Hepatocyte (in vitro differentiated cells): Measurements from ENCODE around the gene ARHGAP21. TPM values are rescaled to one million over a fixed set of nuclear protein-coding genes. Genes with fewer than 3 reads are reported as not detected.

Experiments
- DNase-seq: peaks from one replicate; pipeline ENCODE4 v3.0.0-alpha.2; 2016; ENCODE audit warnings: low spot score
- H2AFZ ChIP-seq: fragments of 200-600 bp; sonication (generic); 2 replicates; pipeline ENCODE4 v1.6.0; 2016; ENCODE audit warnings: antibody characterized with exemption, mild to moderate bottlenecking
- H3K27ac ChIP-seq: fragments of 200-600 bp; sonication (generic); 2 replicates; pipeline ENCODE4 v1.5.1; 2016; ENCODE audit warnings: mild to moderate bottlenecking
- H3K27me3 ChIP-seq: fragments of 200-600 bp; sonication (generic); 2 replicates; pipeline ENCODE4 v1.6.1; 2016
- H3K36me3 ChIP-seq: fragments of 200-600 bp; sonication (generic); replicated peaks from 2 replicates; pipeline ENCODE4 v1.5.1; 2016; ENCODE audit warnings: low read depth; ENCODE audit not compliant: insufficient read depth
- H3K4me1 ChIP-seq: fragments of 200-600 bp; sonication (generic); 2 replicates; pipeline ENCODE4 v1.5.1; 2016; ENCODE audit warnings: mild to moderate bottlenecking, moderate library complexity; ENCODE audit not compliant: insufficient read depth
- H3K4me2 ChIP-seq: fragments of 200-600 bp; sonication (generic); 2 replicates; pipeline ENCODE4 v1.6.0; 2016
- H3K4me3 ChIP-seq: fragments of 200-600 bp; sonication (generic); 2 replicates; pipeline ENCODE4 v1.5.1; 2016; ENCODE audit warnings: mild to moderate bottlenecking
- H3K79me2 ChIP-seq: fragments of 200-600 bp; sonication (generic); 2 replicates; pipeline ENCODE4 v1.6.0; 2017; ENCODE audit warnings: mild to moderate bottlenecking
- H3K9me2 ChIP-seq: fragments of 200-600 bp; sonication (generic); replicated peaks from 2 replicates; pipeline ENCODE4 v1.6.0; 2017; ENCODE audit warnings: mild to moderate bottlenecking; ENCODE audit not compliant: insufficient read depth
- H3K9me3 ChIP-seq: fragments of 200-600 bp; sonication (generic); 2 replicates; pipeline ENCODE4 v1.5.1; 2016; ENCODE audit warnings: low read depth, mild to moderate bottlenecking
- H4K20me1 ChIP-seq: fragments of 200-600 bp; sonication (generic); 2 replicates; pipeline ENCODE4 v1.6.0; 2016; ENCODE audit warnings: mild to moderate bottlenecking; ENCODE audit not compliant: insufficient read depth, poor library complexity, severe bottlenecking
- EZH2 ChIP-seq: fragments of 200-600 bp; sonication (generic); IDR thresholded peaks from 2 replicates; pipeline ENCODE4 v1.6.1; 2016; ENCODE audit warnings: antibody characterized with exemption, mild to moderate bottlenecking, borderline replicate concordance
- EZH2phosphoT487 ChIP-seq: fragments of 200-600 bp; sonication (generic); IDR thresholded peaks from one replicate; pipeline ENCODE4 v1.6.1; 2018; ENCODE audit warnings: antibody characterized with exemption, mild to moderate bottlenecking, low read depth, moderate library complexity; ENCODE audit not compliant: unreplicated experiment, severe bottlenecking
- WGBS: methylation state at CpG from one replicate; pipeline ENCODE4 v1.1.6; 2016; ENCODE audit warnings: low lambda C conversion rate; ENCODE audit errors: missing lambda C conversion rate; 5-methylcytosine and 5-hydroxymethylcytosine counted together
- polyA plus RNA-seq: library from polyadenylated mRNA; unstranded; fragments of >200 nt; fragmentation: Nextera tagmentation; extraction: Ambion mirVana; gene quantifications from 2 replicates; pipeline ENCODE4 v1.2.1, GENCODE V29; 2016
- small RNA-seq: library from RNA; depleted of rRNA; stranded (forward); fragments of <200 nt; gene quantifications from one replicate; pipeline ENCODE3, GENCODE V24; 2014
- total RNA-seq: library from RNA; depleted of rRNA; stranded (reverse); fragments of >200 nt; gene quantifications from 2 replicates; pipeline ENCODE4 v1.2.3, GENCODE V29; 2014
- TF ChIP-seq, protein P1 (sequence below): fragments of 200-600 bp; sonication (generic); IDR thresholded peaks from 2 replicates; pipeline ENCODE4 v1.5.1; 2016; ENCODE audit warnings: antibody characterized with exemption, mild to moderate bottlenecking; ENCODE audit not compliant: poor library complexity

Gene ARHGAP21
- total and polyA plus RNA-seq, 2 experiments from 2014 or later, result 15.1 to 70.2 TPM

DNA sequence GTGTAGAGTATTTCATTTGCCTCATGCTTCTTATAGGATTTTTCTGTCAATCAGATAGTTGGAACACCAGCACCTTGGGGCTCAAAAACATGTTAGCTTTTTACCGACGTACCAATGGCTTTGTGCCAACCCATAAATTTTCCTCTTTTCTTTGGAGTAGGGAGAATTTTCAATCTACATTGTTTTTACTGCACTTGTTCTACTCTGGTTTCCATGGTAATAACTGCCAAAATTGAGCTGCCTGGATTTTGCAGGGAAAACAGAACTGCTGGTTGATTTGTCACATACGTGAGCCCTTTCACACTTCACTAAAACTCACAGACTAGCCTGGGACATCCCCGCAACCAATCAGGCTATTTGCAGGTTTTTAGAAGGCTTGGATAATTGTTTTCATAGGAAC is 189.7 kb downstream of the ARHGAP21 start:
- Histone ChIP-seq H3K79me2 (no peaks in the 10 kb centered on the region), H3K4me1 (peaks cover 6% of the 10 kb centered on the region), H3K4me3 (no peak overlapping the region), H2AFZ (no peak overlapping the region), H3K27ac (no peak overlapping the region), H3K36me3 (peaks cover 11% of the 10 kb centered on the region), H3K27me3 (no peaks in the 10 kb centered on the region), H3K9me3 (no peaks in the 10 kb centered on the region), H3K9me2 (no peaks in the 10 kb centered on the region), H3K4me2 (no peak overlapping the region), H4K20me1 (no peaks in the 10 kb centered on the region)
- TF ChIP-seq, protein P1, sequence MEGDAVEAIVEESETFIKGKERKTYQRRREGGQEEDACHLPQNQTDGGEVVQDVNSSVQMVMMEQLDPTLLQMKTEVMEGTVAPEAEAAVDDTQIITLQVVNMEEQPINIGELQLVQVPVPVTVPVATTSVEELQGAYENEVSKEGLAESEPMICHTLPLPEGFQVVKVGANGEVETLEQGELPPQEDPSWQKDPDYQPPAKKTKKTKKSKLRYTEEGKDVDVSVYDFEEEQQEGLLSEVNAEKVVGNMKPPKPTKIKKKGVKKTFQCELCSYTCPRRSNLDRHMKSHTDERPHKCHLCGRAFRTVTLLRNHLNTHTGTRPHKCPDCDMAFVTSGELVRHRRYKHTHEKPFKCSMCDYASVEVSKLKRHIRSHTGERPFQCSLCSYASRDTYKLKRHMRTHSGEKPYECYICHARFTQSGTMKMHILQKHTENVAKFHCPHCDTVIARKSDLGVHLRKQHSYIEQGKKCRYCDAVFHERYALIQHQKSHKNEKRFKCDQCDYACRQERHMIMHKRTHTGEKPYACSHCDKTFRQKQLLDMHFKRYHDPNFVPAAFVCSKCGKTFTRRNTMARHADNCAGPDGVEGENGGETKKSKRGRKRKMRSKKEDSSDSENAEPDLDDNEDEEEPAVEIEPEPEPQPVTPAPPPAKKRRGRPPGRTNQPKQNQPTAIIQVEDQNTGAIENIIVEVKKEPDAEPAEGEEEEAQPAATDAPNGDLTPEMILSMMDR, result no peak
- TF ChIP-seq EZH2phosphoT487, result no peak
- no peak for TF ChIP-seq EZH2
- 83% methylated on average over 4 of the region's 4 CpGs for WGBS
- DNase-seq, result no peak

Small RNA genes lying within 50 kb of the gene (small RNA-seq; reads per million reads assigned to genes)
- gene RNA5SP305, result not detected

Other genes starting within 250 kb of the ARHGAP21 start
- gene PRTFDC1, start 228.7 kb upstream of the ARHGAP21 start, total RNA-seq, result 14.7 and 14.8 TPM in 2 replicates
- gene PRTFDC1, start 228.7 kb upstream of the ARHGAP21 start, polyA plus RNA-seq, result 6.0 and 6.4 TPM in 2 replicates